Measurements from ENCODE around the gene SUSD3. TPM values are rescaled to one million over a fixed set of nuclear protein-coding genes. Genes with fewer than 3 reads are reported as not detected.
"Not testable (repeated sequence)": the region's sequence is repeated elsewhere in the genome, so short reads cannot be mapped to it uniquely, and the experiment has no call there.

The SUSD3 gene
- total RNA-seq, 1 donor from 2014 or later = 36.4 TPM

DNA sequence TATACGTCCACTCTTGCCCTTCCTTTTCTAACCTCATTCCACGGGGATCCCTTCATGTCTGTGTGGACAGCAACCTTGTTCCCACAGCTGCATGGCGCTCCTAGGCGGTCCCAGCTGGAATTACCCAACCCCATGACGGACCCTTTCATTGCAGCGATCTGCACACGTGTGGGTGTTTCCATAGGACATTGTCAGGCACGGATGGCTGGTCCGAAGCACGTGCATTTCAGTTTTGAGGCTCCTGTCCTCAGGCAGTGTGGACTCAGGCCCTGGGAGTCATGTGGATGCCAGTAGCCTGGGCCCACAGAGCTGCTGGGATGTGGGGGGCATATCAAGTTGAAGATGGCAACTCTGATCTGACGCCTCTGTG, 52.5 kb downstream of the SUSD3 start:
- Mint-ChIP-seq H3K4me3 (ENCODE audit: low read depth) (no peak overlapping the region), H3K27ac (no peak overlapping the region), H3K9me3 (no peaks in the 10 kb centered on the region), H3K4me1 (ENCODE audit: low read depth) (peaks cover 34% of the 10 kb centered on the region), H3K36me3 (ENCODE audit: low read depth) (peaks cover 38% of the 10 kb centered on the region), H3K27me3 (ENCODE audit: low read depth) (no peaks in the 10 kb centered on the region)
- intact Hi-C loops (cut with micrococcal nuclease) = no loop called here
- no peak for DNase-seq (ENCODE audit: low spot score)

DNA sequence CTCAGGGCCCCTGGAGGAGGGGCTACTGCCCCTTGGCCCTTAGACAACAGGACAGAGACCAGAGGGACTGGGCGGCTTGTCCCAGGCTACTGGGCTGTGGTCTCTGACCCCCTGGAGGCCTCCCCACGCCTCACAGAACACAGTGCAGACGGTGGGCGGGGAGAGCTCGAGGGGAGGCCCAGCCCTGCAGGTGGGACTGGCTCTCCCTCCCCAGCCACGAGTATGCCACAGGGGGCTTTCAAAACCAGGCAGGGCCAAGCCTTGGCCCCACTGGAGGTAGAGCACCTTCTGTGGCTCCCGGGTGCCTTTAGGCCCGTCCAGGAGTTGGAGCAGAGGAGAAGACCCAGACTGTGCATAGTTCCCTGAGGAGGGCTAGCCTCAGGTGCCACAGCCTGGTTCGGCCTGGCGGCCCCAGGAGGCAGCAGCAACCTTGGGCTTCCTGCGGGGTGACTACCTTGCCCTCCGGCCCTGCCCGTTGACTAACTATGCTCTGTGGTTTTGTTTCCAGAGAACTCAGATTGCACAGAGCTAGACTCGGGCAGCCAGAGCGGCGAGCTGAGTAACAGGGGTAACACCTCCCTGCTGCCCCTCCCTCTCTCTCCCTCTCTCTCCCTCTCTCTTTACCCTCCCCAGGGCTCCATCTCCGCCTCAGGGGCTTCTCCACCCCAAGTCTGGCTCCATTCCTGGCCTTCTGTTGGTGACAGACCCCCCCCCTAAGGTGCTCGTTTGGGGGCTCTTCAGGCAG, 53.0 kb downstream of the SUSD3 start:
- Mint-ChIP-seq H3K9me3 (no peaks in the 10 kb centered on the region), H3K4me1 (ENCODE audit: low read depth) (peaks cover 31% of the 10 kb centered on the region), H3K4me3 (ENCODE audit: low read depth) (no peak overlapping the region), H3K27me3 (ENCODE audit: low read depth) (no peaks in the 10 kb centered on the region), H3K36me3 (ENCODE audit: low read depth) (peaks cover 36% of the 10 kb centered on the region), H3K27ac (peak overlapping the region; percentile 46)
- intact Hi-C loops (cut with micrococcal nuclease) = no loop called here
- DNase-seq (ENCODE audit: low spot score) = no peak

DNA sequence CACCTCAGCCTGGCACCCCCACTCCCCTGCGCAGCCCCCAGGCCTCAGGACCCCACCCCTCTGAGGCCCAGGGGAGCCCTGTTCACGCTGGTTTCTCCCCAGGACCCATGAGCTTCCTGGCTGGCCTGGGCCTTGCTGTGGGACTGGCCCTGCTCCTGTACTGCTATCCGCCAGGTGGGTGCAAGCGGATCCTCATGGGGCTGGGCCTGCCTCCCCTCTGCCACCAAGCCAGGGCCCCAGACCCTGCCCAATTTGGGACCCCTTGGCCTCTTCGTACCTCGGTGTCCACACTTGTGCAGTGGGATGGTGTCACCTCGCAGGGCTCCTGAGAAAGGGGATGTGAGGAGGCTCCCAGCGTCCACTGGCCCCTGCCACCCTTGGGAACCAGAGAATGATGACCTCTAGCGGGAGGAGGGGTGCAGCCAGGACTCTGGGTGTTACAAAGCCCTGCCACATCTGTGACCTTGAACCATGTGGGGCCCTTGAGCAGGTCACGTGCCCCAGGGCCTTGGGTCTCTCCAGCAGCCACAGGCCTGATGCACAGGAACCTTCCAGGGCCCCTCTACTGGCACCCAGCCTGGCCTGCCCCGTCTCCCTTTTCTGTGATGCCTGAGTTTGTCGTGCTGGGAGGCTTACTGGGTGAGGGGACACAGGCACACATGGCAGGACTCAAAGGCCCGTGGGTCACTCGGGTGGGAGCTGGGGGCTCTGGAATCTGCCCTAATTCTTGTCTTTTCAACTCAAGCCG, 53.8 kb downstream of the SUSD3 start:
- intact Hi-C loops (cut with micrococcal nuclease) = no loop called here
- Mint-ChIP-seq H3K4me1 (ENCODE audit: low read depth) (peaks cover 26% of the 10 kb centered on the region), H3K36me3 (ENCODE audit: low read depth) (peaks cover 35% of the 10 kb centered on the region), H3K4me3 (ENCODE audit: low read depth) (no peak overlapping the region), H3K27ac (peak overlapping the region; percentile 46), H3K9me3 (no peaks in the 10 kb centered on the region), H3K27me3 (ENCODE audit: low read depth) (no peaks in the 10 kb centered on the region)
- DNase-seq (ENCODE audit: low spot score) = no peak

DNA sequence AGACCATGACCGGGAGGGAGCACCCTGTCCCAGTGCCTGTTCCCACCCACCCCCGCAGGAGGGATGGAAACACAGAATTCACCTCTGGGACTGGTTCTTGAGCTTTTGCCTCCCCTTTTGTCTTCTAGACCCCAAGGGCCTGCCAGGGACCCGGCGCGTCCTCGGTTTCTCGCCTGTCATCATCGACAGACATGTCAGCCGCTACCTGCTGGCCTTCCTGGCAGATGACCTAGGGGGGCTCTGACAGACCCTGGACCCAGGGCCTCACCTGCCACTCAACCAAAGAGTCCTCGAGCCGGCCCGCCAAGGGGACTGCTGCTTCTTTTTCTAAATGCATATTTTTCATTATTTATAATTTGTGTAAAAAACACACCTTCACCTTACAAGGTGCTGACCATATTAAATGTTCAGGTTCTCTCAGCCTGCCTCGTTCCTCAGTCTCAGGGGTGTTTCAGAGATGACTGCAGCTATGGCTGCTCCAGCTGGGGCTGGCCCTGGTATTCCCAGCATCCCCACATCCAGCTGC, 54.4 kb downstream of the SUSD3 start:
- no peak overlapping the region for H3K27ac Mint-ChIP-seq
- H3K27me3 Mint-ChIP-seq (ENCODE audit: low read depth) = no peaks in the 10 kb centered on the region
- no peaks in the 10 kb centered on the region for H3K9me3 Mint-ChIP-seq
- no peak overlapping the region for H3K4me3 Mint-ChIP-seq (ENCODE audit: low read depth)
- peaks cover 29% of the 10 kb centered on the region for H3K36me3 Mint-ChIP-seq (ENCODE audit: low read depth)
- intact Hi-C loops (cut with micrococcal nuclease) = no loop called here
- H3K4me1 Mint-ChIP-seq (ENCODE audit: low read depth) = peaks cover 19% of the 10 kb centered on the region
- DNase-seq (ENCODE audit: low spot score) = no peak

DNA sequence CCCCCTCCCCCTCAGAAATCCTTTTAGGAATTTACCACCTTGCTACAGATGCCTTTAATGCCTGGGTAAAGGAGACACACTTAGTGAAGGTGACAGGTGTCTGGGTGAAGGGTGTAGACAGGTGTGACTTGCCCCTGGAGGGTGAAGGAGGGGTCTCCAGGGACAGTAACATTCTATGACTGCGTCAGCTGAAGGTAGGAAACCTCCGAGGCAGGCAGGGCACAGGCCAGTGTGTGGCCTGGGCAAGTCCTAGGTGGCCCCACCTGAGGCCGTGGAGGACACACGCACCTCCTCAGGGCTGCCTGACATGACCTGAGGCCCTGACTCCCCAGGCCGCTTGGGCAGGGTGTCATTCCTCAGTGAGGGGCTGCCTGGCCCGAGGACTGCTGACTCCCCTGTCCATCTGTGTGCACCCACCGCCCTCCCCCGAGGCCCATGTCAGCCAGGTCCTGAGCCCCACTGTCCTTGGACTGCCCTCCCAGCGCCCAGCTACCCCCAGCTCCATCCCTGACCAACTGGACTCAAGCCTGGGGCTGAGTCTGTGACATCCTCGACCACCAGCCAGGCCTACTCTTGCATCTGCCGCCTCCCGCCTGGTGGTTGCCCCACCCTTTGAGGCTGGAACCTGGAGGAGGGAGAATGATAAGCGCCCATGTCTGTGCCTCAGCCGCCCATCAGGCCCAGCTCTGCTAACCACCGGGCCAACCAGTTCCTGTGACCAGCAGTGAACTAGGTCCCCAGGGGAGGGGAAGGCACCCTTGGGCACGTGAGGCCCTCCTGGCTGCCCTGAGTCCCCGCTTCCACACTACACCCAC, 55.9 kb downstream of the SUSD3 start:
- Mint-ChIP-seq H3K4me1 (ENCODE audit: low read depth) (peaks cover 9% of the 10 kb centered on the region), H3K4me3 (ENCODE audit: low read depth) (no peak overlapping the region), H3K9me3 (no peaks in the 10 kb centered on the region), H3K27me3 (ENCODE audit: low read depth) (no peaks in the 10 kb centered on the region), H3K27ac (peak overlapping the region; percentile 48), H3K36me3 (ENCODE audit: low read depth) (peaks cover 27% of the 10 kb centered on the region)
- no peak for DNase-seq (ENCODE audit: low spot score)
- intact Hi-C loops (cut with micrococcal nuclease) = no loop called here

DNA sequence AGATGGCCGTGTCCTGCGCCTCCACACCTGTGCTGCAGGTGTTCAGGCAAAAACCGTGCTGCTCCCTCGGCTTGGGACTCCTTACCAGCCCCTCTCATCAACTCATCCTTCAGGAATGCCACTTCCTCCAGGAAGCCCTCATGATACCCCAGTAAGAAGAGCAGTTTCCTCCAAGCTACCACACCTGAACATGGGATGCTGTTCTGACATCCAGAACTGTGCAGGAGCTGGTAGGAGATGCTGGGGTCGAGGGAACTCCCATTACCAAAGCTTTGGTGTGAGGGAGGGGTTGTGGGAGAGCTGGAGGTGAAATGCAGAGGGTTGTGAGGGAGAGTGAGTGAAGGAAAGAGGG, 56.5 kb downstream of the SUSD3 start:
- Mint-ChIP-seq H3K4me3 (ENCODE audit: low read depth) (no peak overlapping the region), H3K4me1 (ENCODE audit: low read depth) (peaks cover 15% of the 10 kb centered on the region), H3K9me3 (no peaks in the 10 kb centered on the region), H3K27ac (peak overlapping the region; percentile 48), H3K36me3 (ENCODE audit: low read depth) (peaks cover 32% of the 10 kb centered on the region), H3K27me3 (ENCODE audit: low read depth) (no peaks in the 10 kb centered on the region)
- DNase-seq (ENCODE audit: low spot score) = no peak
- intact Hi-C loops (cut with micrococcal nuclease) = no loop called here

DNA sequence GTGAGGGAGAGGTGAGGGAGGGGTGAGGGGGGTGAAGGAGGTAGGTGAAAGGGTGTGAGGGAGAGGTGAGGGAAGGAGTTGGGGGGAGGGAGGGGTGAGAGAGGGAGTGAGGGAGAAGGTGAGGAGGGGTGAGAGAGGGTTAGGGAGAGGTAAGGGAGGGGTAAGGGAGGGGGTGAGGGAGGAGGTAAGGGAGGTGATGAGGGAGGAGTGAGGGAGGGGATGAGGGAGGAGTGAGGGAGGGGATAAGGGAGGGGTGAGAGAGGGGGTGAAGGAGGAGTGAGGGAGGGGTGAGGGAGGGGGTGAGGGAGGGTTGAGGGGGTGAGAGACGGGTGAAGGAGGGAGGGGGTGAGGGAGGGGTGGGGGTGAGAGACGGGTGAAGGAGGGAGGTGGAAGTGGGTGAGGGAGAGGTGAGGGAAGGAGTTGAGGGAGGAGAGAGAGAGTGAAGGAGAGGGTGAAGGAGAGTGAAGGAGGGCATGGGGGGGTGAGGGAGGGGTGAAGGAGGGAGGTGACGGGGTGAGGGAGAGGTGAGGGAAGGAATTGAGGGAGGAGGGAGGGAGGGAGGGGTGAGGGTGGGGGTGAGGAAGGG, 57.1 kb downstream of the SUSD3 start:
- Mint-ChIP-seq H3K27ac (no peak overlapping the region), H3K4me1 (ENCODE audit: low read depth) (peaks cover 20% of the 10 kb centered on the region)
- intact Hi-C loops (cut with micrococcal nuclease) = no loop called here

DNA sequence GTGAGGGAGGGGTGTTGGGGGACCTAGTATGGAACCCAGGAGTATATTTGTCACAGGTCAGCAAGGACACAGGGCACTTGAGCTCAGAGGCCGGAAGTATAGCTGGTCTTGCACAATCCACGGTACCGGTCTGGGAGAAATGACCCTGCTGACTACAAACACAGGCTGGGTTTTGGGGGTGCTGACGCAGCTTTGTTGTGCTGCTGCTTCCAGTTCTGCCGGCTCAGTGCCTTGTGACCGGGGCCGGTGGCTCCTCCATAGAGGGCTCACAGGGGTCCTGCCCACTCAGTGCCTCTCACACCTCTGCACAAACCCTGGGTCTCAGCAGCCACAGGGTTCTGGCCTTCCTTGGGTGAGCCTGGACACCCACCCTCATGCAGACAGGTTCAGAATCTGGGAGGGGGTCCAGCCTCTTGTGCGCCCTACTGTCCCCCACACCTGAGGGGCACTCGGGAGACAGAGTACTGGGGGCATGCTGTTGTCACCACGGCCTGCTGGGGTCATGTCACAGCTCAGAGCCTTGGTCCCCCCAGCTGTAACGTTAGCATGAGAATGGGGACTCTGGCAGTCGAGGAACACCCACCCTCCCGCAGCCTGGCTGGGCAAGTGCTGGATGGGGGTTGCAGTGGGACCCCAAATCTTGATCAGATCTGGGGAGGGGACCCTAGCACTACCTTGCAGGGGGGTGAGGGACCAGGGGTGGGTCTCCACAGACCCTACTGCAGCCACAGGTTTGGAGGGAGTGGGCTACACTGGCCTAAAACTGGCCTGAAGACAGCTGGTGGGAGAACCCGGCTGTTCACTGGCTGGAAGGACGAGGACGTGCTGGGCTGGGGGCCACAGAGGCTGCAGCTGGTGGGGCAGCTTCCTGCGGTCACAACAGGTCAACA, 57.8 kb downstream of the SUSD3 start:
- Mint-ChIP-seq H3K36me3 (ENCODE audit: low read depth) (peaks cover 32% of the 10 kb centered on the region), H3K27me3 (ENCODE audit: low read depth) (no peaks in the 10 kb centered on the region), H3K4me1 (ENCODE audit: low read depth) (peaks cover 18% of the 10 kb centered on the region), H3K27ac (no peak overlapping the region), H3K4me3 (ENCODE audit: low read depth) (no peak overlapping the region), H3K9me3 (no peaks in the 10 kb centered on the region)
- intact Hi-C loops (cut with micrococcal nuclease) = no loop called here
- no peak for DNase-seq (ENCODE audit: low spot score)

More for the DNA sequence above, 57.1 kb downstream of the SUSD3 start:
- Mint-ChIP-seq H3K27me3 (ENCODE audit: low read depth) (no peaks in the 10 kb centered on the region), H3K4me3 (ENCODE audit: low read depth) (no peak overlapping the region), H3K36me3 (ENCODE audit: low read depth) (peaks cover 34% of the 10 kb centered on the region), H3K9me3 (no peaks in the 10 kb centered on the region)
- no peak for DNase-seq (ENCODE audit: low spot score)

DNA sequence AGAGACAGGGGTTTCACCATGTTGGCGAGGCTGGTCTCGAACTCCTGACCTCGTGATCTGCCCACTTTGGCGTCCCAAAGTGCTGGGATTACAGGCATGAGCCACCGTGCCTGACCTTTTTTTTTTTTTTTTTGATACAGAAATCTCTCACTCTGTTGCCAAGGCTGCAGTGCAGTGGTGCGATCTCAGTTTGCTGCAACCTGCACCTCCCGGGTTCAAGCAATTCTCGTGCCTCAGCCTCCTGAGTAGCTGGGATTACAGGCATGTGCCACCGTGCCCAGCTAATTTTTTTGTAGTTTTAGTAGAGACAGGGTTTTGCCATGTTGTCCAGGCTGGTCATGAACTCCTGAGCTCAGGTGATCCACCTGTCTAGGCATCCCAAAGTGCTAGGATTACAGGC, 59.0 kb downstream of the SUSD3 start:
- Mint-ChIP-seq H3K4me1 (ENCODE audit: low read depth) (peaks cover 18% of the 10 kb centered on the region), H3K36me3 (ENCODE audit: low read depth) (peaks cover 40% of the 10 kb centered on the region)
- intact Hi-C loops (cut with micrococcal nuclease); H3K9me3 Mint-ChIP-seq; DNase-seq (ENCODE audit: low spot score); H3K4me3 Mint-ChIP-seq (ENCODE audit: low read depth); H3K27me3 Mint-ChIP-seq (ENCODE audit: low read depth); H3K27ac Mint-ChIP-seq: not testable (repeated sequence)

DNA sequence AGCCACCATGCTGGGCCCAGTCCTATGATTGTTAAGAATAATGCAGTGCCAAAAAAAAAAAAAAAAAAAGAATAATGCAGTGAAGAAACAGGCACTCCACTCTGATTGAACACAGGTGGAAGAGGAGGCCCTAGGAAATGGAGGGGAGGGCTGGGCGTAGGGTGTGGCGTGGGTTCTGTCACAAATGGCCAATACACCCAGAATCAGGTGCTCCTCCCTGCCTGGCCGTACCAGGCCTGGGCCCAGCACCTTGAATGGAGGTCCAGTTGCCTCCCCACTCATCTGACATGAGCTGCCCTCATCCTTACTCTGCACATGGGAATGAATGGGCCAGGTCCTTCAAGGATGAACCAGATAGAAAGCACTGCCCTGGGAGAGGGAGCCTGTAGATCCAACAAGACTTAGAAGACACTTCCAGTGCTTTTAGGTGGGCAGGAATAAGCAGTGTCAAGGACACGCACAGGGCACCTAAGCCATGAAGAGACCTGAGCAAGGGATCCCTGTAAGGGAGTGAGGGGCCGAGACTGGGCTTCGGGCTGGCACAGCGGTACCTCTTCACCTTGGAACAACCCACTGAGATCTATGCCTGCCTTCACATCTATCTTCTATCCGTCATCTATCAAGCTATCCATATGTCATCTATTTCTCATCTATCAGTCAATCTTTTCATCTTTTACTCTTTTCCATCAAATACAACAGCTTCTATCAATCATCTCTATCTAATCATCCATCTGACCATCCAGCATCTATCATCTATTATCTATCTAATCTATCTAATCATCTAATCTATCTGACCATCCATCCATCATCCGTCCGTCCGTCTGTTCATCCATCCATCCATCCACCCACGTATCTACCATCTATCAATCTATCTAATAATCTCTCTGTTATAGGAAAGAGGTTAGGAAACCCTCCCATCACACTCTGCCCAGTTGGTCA, 59.7 kb downstream of the SUSD3 start:
- Mint-ChIP-seq H3K27me3 (ENCODE audit: low read depth) (no peaks in the 10 kb centered on the region), H3K4me3 (ENCODE audit: low read depth) (no peak overlapping the region), H3K4me1 (ENCODE audit: low read depth) (peaks cover 18% of the 10 kb centered on the region), H3K36me3 (ENCODE audit: low read depth) (peaks cover 40% of the 10 kb centered on the region), H3K27ac (no peak overlapping the region), H3K9me3 (no peaks in the 10 kb centered on the region)
- intact Hi-C loops (cut with micrococcal nuclease) = no loop called here
- DNase-seq (ENCODE audit: low spot score) = no peak
